Measurements from ENCODE around the gene AGO3.

The AGO3 gene

DNA sequence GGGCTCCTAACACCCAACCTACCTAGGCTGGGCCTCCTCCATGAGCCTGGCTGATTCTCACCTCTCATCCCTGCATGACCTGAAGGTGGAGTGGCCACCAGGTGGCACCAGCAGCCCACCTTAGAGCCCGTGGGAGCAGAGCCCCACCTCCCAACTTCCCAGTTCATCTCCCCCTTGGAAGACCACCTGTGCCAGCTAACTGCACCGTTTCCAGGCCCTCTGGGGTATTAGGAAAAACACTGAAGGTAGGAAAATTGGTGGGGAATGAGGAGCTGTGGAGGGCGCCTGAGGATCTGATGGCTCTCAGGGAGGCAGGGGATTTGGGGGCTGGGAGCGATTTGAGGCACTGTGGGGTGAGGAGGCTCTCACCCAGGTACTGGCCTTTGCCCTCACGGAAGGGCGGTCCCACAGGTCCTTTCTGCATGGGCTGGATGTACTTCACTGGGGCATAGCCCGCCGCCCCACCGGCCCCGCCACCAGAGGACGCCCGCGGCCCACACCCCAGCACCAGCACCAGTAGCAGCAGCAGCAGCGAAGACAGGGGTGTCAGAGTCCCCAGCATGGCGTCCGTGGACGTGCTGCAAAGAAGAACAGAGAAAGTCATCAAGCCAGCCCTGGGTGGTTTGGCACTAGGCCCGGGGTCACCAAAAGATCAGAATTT lies 168.9 kb downstream of the AGO3 start:
- H3K27ac ChIP-seq, result no peak overlapping the region
- no peak for TF ChIP-seq ZFX (IDR thresholded peaks at IDR 0.05)
- peak; percentile 93 for TF ChIP-seq CTCF (conservative IDR thresholded peaks at IDR 0.05)

- TF ChIP-seq ZFX (IDR thresholded peaks at IDR 0.05) (no peak), CTCF (conservative IDR thresholded peaks at IDR 0.05) (no peak)
- H3K27ac ChIP-seq, result no peak overlapping the region
These were observed 169.5 kb downstream of the AGO3 start for GRCh38 chr1:36100376-36100775.

DNA sequence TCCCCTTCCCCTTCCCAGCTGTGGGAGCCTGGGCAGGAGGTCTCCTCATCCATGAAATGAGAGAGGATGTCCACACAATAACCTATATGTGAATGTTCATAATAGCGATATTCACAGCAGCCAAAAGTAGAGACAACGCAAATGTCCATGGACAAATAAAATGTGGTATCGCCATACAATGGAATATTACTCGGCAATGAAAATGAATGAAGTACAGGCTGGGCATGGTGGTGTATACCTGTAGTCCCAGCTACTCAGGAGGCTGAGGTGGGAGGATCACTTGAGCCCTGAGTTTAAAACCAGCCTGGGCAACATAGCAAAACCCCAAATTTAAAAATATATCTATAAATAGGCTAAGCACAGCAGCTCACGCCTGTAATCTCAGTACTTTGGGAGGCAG lies 170.6 kb downstream of the AGO3 start:
- no peak overlapping the region for H3K27ac ChIP-seq
- no peak for TF ChIP-seq ZFX (IDR thresholded peaks at IDR 0.05)
- TF ChIP-seq CTCF (conservative IDR thresholded peaks at IDR 0.05), result no peak

- TF ChIP-seq ZFX (IDR thresholded peaks at IDR 0.05) (no peak), CTCF (conservative IDR thresholded peaks at IDR 0.05) (no peak)
- H3K27ac ChIP-seq, result no peak overlapping the region
These were observed 175.4 kb downstream of the AGO3 start for GRCh38 chr1:36106269-36106668.

- H3K27ac ChIP-seq, result no peak overlapping the region
- TF ChIP-seq ZFX (IDR thresholded peaks at IDR 0.05), result no peak
- no peak for TF ChIP-seq CTCF (conservative IDR thresholded peaks at IDR 0.05)
These were observed 176.5 kb downstream of the AGO3 start for GRCh38 chr1:36107394-36107793.

- no peak overlapping the region for H3K27ac ChIP-seq
- TF ChIP-seq ZFX (IDR thresholded peaks at IDR 0.05) (no peak), CTCF (conservative IDR thresholded peaks at IDR 0.05) (no peak)
These were observed 177.4 kb downstream of the AGO3 start for GRCh38 chr1:36108314-36108713.

GRCh38 chr1:36109041-36109679 lies 178.3 kb downstream of the AGO3 start:
- no peak overlapping the region for H3K27ac ChIP-seq

More at GRCh38 chr1:36109041-36109679, 178.3 kb downstream of the AGO3 start:
- TF ChIP-seq ZFX (IDR thresholded peaks at IDR 0.05), result no peak
- no peak for TF ChIP-seq CTCF (conservative IDR thresholded peaks at IDR 0.05)
